Measurements from ENCODE around the gene NFIC. TPM values are rescaled to one million over a fixed set of nuclear protein-coding genes. Genes with fewer than 3 reads are reported as not detected.
"Not testable (repeated sequence)": the region's sequence is repeated elsewhere in the genome, so short reads cannot be mapped to it uniquely, and the experiment has no call there.

The NFIC gene
- total RNA-seq, 1 donor: 17.3 TPM

DNA sequence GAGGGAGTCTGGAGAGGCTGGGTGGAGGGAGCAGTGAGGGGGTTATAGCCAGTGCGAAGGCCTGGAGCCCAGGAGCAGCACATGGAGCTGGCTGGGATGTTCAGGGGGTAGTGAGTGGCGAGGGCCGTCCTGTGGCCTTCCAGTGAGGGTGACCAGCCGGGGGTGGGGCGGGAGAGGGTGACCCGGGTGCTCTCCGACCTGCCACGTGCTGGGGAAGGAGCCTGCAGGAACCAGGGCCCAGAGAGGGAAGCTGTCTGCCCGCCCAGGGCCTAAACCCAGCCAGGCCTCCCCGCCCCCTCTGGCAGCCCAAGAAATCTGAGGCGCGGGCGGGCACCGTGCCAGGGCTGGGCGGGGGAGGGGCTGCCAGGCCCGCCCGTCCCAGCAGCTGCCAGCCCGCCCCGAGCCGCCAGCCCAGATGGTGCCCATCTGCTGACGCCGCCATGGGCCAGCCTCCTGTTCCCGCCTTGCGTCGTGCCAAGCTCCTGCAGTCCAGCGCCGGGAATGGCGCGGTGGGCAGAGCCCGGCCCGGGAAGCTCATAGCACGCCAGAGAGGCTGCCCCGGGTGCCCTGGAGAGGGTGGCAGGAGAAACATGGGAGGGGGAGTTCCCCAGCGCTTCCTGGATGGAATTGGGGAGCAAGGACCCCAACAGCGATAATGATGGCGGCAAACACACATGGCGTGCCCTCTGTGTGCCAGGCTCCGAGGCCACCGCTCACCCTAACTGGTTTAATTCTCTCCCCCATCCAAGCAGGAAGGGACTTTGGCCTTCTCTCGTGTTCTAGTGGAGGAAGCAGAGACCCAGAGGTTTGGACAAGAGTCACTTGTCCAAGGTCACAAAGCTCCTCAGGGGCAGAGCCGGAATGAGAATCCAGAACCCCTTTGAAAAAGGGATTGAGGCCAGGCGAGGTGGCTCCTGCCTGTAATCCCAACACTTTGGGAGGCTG, 21.5 kb downstream of the NFIC start:
- no peak overlapping the region for H3K4me3 ChIP-seq (ENCODE audit: low read length)
- H3K4me1 ChIP-seq (ENCODE audit: insufficient read depth, low read length): peaks cover 8% of the 10 kb centered on the region

DNA sequence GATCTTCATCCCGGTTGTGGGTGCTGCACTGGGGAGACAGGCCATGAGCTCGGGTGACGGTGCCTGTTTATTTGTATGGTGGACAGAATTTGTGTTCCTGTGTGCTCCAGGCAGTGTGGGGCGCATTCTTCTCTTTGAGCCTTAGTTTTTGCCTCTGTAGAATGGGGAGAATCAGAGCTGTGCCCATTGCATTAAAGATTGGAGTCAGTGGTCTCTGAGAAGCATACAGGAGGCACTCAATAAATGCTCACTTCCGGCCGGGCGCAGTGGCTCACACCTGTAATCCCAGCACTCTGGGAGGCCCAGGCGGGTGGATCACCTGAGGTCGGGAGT, 23.0 kb downstream of the NFIC start:
- H3K4me1 ChIP-seq (ENCODE audit: insufficient read depth, low read length): peaks cover 3% of the 10 kb centered on the region
- H3K27me3 ChIP-seq (ENCODE audit: insufficient read depth, low read length): no peaks in the 10 kb centered on the region
- no peaks in the 10 kb centered on the region for H3K9me3 ChIP-seq (ENCODE audit: low read depth, low read length)
- no peak overlapping the region for H3K4me3 ChIP-seq (ENCODE audit: low read length)

More for the DNA sequence above, 21.5 kb downstream of the NFIC start:
- no peaks in the 10 kb centered on the region for H3K9me3 ChIP-seq (ENCODE audit: low read depth, low read length)
- H3K27me3 ChIP-seq (ENCODE audit: insufficient read depth, low read length): no peaks in the 10 kb centered on the region

DNA sequence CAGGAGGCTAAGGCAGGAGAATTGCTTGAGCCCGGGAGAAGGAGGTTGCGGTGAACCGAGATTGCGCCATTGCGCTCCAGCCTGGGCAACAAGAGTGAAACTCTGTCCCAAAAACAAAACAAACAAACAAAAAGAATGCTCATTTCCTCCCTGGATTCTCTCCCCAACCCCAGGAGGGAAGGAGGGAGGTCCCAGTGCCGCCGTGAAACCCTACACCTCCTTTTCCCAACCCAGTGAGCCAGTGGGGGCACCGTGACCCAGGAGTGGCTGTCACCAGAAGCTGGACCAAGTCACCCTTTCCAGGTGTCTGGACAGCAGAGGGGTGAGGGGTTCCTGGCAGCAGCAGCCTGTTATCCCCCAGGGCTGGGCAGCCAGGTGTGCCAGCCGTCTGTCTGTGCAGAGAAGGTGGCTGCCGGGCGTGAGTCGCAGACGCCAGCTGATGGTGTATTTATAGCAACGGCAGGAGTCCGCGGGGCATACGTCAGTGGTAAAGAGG, 23.5 kb downstream of the NFIC start:
- H3K9me3 ChIP-seq (ENCODE audit: low read depth, low read length): no peaks in the 10 kb centered on the region
- no peaks in the 10 kb centered on the region for H3K4me1 ChIP-seq (ENCODE audit: insufficient read depth, low read length)
- no peaks in the 10 kb centered on the region for H3K27me3 ChIP-seq (ENCODE audit: insufficient read depth, low read length)
- H3K4me3 ChIP-seq (ENCODE audit: low read length): no peak overlapping the region

DNA sequence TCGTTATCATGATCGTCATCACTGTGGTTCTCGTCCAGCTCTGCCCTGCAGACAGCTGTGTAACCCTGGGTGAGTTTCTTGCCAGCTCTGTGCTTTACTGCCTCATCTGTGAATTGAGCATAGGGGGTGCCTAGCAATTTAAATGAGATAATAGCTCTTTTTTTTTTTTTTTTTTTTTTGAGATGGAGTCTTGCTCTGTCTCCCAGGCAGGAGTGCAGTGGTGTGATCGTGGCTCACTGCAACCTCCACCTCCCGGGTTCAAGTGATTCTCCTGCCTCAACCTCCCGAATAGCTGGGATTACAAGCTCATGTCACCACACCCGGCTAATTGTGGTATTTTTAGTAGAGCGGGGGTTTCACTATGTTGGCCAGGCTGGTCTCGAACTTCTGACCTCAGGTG, 25.5 kb downstream of the NFIC start:
- not testable (repeated sequence) for H3K27me3 ChIP-seq (ENCODE audit: insufficient read depth, low read length); H3K9me3 ChIP-seq (ENCODE audit: low read depth, low read length); H3K4me3 ChIP-seq (ENCODE audit: low read length); H3K4me1 ChIP-seq (ENCODE audit: insufficient read depth, low read length)

DNA sequence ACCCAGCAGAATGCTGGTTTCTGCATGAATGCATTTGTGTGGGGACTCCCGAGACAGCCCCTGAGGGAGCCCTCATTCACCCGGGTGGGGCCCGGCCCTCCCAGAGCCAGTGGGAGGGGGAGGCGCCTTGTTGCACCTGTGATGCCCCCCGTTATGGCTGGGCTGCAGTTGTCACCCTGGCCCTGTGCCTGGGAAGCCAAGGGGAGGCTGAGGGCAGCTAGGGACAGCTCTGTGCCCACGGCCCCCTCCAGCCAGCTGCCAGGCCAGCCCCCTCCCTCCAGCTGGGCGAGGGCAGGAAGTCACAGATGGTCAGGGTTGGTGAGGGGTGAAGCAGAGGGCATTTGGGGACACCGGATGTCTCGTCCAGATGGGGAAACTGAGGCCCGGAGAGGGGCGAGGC, 26.1 kb downstream of the NFIC start:
- no peaks in the 10 kb centered on the region for H3K27me3 ChIP-seq (ENCODE audit: insufficient read depth, low read length)
- no peaks in the 10 kb centered on the region for H3K4me1 ChIP-seq (ENCODE audit: insufficient read depth, low read length)
- no peak overlapping the region for H3K4me3 ChIP-seq (ENCODE audit: low read length)
- H3K9me3 ChIP-seq (ENCODE audit: low read depth, low read length): no peaks in the 10 kb centered on the region

DNA sequence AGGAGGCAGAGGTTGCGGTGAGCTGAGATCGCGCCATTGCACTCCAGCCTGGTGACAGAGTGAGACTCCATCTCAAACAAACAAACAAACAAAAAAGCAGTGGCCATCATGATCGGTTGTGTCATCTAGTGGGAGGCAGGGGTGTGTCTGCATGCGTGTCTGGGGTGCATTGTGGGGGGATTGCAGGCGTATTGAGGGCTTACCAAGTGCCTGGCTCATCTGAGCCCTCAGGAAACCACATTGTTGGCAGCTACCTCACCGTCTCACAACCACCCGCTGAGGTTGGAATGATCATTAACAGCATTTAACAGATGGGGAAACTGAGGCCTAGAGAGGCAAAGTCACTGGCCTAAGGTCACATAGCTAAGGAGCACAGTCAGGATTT, 30.5 kb downstream of the NFIC start:
- Histone ChIP-seq H3K4me1 (ENCODE audit: insufficient read depth, low read length) (no peaks in the 10 kb centered on the region), H3K4me3 (ENCODE audit: low read length) (no peak overlapping the region), H3K9me3 (ENCODE audit: low read depth, low read length) (no peaks in the 10 kb centered on the region), H3K27me3 (ENCODE audit: insufficient read depth, low read length) (no peaks in the 10 kb centered on the region)

DNA sequence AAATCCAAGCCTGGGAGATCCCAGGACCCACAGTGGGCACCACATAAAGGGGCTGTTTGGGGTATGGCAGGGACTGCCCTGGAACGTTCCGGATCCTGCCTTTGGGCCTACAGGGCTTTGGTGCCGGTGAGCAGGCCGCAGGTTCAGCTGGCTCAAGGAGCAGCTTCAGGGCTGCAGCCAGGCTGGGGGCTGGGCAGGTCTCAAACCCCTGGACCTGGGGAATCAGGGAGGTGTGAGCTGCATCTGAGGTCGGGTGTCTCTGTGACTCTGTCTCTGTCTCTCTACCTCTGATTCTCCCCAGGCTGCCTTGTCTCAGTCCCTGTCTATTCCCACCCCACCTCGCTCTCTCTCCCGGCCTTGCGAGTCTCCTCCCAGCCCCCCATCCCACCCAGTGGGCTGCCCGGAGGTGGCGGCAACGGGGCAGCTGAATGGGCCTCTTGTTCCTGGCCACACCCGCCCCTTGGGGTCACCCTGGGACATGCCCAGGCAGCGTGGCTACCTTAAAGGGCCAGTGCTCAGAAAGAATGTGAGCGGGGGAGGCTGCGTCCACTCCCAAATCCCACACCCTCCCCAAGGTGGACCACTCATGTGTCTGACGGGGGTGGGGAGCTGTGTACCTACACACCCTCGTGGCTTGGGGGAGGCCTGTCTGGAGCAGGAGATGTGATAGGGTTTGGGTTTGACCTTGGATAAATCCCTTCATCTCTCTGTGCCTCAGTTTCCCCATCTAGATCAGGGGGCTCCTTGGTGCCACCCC, 31.1 kb downstream of the NFIC start:
- H3K9me3 ChIP-seq (ENCODE audit: low read depth, low read length): no peaks in the 10 kb centered on the region
- H3K4me3 ChIP-seq (ENCODE audit: low read length): no peak overlapping the region
- no peaks in the 10 kb centered on the region for H3K27me3 ChIP-seq (ENCODE audit: insufficient read depth, low read length)
- no peaks in the 10 kb centered on the region for H3K4me1 ChIP-seq (ENCODE audit: insufficient read depth, low read length)

DNA sequence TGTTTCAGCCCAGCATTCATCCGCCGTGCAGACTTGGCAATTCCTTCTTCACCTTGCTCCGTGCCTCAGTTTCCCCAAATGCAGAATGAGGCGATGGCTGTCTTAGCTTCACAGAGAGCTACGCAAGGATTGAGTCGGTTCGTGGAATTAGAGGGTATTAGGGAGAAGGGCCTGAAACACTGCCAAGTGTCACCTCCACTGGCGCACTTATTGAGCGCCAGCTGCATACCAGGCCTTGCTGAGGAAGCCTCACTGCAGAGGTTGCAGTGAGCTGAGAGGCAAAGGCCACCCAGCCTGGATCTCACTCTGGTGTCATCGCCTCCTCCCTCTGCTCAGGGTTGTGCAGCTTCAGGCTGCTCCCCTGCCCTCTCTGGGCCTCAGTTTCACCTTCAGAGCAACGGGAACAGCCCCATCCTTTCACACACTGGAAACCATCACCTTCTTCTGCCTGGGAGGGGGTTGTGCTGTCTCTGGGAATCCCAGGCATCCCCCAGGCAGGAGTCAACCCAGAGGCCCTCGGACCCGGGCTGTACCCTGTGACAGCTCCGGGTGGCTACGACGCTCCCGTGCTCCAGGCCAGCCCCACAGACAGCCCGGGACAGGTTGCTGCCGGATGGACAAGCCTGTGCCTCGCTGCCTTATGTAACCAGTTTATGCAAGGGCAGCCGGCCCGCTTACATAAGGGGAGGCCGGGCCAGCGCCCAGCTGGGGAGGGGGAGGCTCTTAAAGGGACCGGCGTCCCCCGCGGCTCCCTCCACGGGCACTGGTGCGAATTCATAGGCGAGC, 31.9 kb downstream of the NFIC start:
- Histone ChIP-seq H3K9me3 (ENCODE audit: low read depth, low read length) (no peaks in the 10 kb centered on the region), H3K27me3 (ENCODE audit: insufficient read depth, low read length) (no peaks in the 10 kb centered on the region), H3K4me3 (ENCODE audit: low read length) (no peak overlapping the region), H3K4me1 (ENCODE audit: insufficient read depth, low read length) (no peaks in the 10 kb centered on the region)

DNA sequence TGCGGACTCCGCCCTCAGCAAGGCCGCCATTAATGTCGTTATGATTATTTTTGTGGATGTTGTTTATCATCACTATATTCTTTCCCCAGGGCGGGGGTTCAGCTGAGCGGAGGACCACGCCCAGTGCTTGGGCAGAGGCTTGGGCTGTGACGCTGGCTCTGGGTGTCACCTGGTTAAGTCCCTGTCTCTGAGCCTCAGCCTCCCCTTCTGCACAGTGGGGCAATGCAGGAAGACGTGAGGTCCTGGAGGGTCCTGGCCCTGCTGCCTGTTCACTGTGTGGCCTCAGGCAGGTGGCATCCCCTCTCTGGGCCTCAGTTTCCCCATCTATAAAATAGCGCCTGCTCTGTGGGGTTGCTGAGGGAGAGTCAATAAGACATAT, 32.5 kb downstream of the NFIC start:
- no peaks in the 10 kb centered on the region for H3K4me1 ChIP-seq (ENCODE audit: insufficient read depth, low read length)
- H3K27me3 ChIP-seq (ENCODE audit: insufficient read depth, low read length): no peaks in the 10 kb centered on the region
- no peak overlapping the region for H3K4me3 ChIP-seq (ENCODE audit: low read length)
- no peaks in the 10 kb centered on the region for H3K9me3 ChIP-seq (ENCODE audit: low read depth, low read length)

DNA sequence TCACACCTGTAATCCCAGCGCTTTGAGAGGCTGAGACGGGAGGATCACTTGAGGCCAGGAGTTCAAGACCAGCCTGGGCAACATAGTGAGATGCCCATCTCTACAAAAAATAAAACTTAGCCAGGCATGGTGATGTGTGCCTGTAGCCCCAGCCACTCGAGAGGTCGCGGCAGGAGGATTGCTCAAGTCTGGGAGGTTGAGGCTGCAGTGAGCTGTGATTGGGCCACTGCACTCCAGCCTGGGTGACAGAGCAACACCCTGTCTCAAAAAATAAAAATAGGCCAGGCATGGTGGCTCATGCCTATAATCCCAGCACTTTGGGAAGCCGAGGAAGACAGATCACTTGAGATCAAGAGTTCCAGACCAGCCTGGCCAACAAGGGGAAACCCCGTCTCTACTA, 32.9 kb downstream of the NFIC start:
- H3K27me3 ChIP-seq (ENCODE audit: insufficient read depth, low read length); H3K4me3 ChIP-seq (ENCODE audit: low read length); H3K4me1 ChIP-seq (ENCODE audit: insufficient read depth, low read length); H3K9me3 ChIP-seq (ENCODE audit: low read depth, low read length): not testable (repeated sequence)

DNA sequence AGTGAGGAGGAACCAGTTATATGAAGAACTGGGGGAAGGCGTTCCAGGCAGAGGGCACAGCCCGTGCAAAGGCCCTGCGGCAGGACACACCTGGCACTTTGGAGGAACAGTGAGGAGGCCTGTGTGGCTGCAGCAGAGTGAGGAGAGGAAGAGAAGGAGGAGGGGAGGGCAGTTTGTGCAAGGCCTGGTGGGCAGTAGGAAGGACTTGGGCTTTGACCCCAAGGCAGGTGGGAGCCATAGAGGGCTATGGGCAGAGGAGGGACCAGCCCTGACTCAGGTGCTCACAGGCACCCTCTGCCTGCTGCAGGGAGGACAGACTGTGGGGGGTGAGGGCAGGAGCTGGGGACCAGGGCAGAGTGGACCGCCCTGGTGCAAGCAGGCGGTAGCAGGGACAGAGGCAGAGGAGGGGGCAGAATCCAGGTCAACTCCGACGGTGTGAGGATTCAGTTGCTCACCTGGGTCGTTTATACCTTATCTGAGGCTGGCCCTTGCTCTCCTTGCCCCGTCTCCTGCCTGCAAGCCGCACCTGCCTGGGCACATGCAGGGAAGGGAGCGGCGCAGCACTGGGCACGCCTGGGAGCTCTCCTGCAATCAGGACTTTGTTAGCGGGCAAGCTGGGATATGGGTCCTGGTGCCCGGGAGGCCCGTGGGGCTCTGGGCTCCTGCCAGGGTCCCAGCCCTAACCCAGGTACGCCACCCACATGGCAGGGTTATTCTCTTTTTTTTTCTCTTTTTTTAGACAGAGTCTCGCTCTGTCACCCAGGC, 34.8 kb downstream of the NFIC start:
- no peaks in the 10 kb centered on the region for H3K27me3 ChIP-seq (ENCODE audit: insufficient read depth, low read length)
- no peak overlapping the region for H3K4me3 ChIP-seq (ENCODE audit: low read length)
- H3K9me3 ChIP-seq (ENCODE audit: low read depth, low read length): no peaks in the 10 kb centered on the region
- no peaks in the 10 kb centered on the region for H3K4me1 ChIP-seq (ENCODE audit: insufficient read depth, low read length)

DNA sequence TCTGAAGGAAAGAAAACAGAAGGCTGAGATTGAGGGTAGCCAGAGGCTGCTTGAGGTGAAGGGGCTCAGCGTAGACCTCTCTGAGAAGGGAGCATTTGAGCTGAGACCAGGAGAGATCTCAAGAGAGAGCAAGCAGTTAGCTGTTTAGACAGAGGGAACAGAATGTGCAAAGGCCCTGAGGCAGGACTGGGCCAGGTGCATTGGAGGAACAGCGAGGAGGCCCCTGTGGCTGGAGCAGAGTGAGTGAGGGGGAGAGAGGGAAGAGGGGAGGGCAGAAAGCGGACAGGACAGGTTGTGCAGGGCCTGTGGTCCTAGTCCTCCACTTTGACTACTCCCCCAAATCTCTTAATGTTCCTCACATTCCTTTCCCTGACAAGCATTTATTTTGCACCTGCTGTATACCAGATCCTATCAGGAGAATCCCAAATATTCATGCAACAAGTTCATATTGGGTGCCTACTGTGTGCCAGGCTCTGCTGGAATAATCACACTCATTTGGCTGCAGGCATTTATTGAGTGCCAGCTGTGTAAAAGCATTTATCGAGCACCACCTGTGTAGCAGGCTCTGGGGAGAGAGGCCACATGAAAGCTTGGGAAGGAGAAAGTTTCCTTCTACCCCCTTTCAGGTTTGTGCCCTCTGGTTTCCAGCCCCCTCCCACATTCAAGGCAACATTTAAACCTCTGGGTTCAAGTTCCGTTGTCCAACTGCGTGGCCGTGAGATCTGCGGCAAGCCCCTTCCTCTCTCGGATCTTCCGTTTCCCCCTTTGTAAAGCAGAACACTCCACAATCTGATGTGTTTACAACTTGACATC, 36.5 kb downstream of the NFIC start:
- Histone ChIP-seq H3K4me3 (ENCODE audit: low read length) (no peak overlapping the region), H3K9me3 (ENCODE audit: low read depth, low read length) (no peaks in the 10 kb centered on the region), H3K4me1 (ENCODE audit: insufficient read depth, low read length) (no peaks in the 10 kb centered on the region), H3K27me3 (ENCODE audit: insufficient read depth, low read length) (no peaks in the 10 kb centered on the region)

DNA sequence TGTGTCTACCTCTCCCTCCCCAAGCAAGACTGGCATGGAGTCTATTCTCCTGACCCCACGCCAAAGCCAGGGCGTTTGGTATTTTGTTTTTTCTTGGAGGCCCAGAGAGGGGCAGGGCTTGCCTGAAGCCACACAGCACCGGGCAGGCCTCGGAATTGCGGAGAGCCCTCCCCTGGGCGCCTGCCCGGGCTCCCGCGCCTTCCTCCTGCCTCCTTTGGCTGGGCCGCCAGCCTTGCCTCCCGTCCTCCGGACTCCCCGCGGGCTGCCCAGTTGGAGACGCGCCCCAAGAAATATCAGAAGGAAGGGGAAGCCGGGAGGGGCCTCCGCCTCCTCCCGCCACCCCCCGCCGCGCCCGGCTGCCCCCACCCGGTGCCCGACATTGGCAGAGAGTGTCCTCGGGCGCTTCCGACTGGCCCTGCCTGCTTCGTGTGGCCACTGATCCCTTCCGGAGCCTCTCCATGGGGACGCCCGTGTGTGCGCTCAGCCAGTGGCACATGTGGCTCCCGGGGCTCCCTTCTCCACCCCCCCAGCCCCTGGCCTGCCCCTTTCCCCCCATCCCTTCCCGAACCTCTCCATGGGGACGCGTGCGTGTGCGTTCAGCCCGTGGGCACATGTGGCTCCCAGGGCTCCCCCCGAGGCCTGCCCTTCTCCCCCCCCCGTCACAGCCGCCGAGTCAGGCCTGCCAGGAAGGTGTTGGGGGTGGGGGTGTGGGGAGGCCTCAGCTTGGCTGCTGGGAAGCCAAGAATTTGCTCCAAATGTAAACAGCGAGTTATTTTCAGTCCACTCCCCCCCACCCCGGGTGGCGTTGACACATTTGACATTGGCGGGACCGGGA, 37.3 kb downstream of the NFIC start:
- H3K4me1 ChIP-seq (ENCODE audit: insufficient read depth, low read length): no peaks in the 10 kb centered on the region

More for the DNA sequence above, 37.3 kb downstream of the NFIC start:
- H3K9me3 ChIP-seq (ENCODE audit: low read depth, low read length): no peaks in the 10 kb centered on the region
- no peak overlapping the region for H3K4me3 ChIP-seq (ENCODE audit: low read length)
- H3K27me3 ChIP-seq (ENCODE audit: insufficient read depth, low read length): no peaks in the 10 kb centered on the region
